Measurements from ENCODE around the gene TEF. TPM values are rescaled to one million over a fixed set of nuclear protein-coding genes. Genes with fewer than 3 reads are reported as not detected.

Gene TEF
- total and polyA plus RNA-seq, 2 experiments from 2014 or later: 2.3 to 7.2 TPM

GRCh38 chr22:41350087-41350486 lies 31.7 kb upstream of the TEF start:
- Histone ChIP-seq H3K36me3 (ENCODE audit: insufficient read depth) (peaks cover 26% of the 10 kb centered on the region), H3K27me3 (ENCODE audit: insufficient read depth) (no peaks in the 10 kb centered on the region), H3K27ac (ENCODE audit: low read depth) (0 out of 2 replicates have a peak overlapping the region, but pooled peaks have one; percentile 9), H4K20me1 (replicated peaks; ENCODE audit: insufficient read depth) (no peaks in the 10 kb centered on the region; the same call in 1 of the 2 replicates), H3K4me3 (no peak overlapping the region), H3K4me1 (ENCODE audit: insufficient read depth) (no peaks in the 10 kb centered on the region), H3K79me2 (replicated peaks; ENCODE audit: insufficient read depth) (no peaks in the 10 kb centered on the region), H3K4me2 (no peak overlapping the region), H3K9me2 (ENCODE audit: insufficient read depth) (no peaks in the 10 kb centered on the region), H3F3A (replicated peaks; ENCODE audit: low read depth) (0 out of 2 replicates have a peak, but pooled peaks cover 6% of the 10 kb centered on the region), H2AFZ (no peak overlapping the region)
- ATAC-seq: no peak
- TF ChIP-seq ZNF331 (CRISPR knock-in tag; IDR thresholded peaks at IDR 0.05; ENCODE audit: low read depth) (no peak), STAT1 (IDR thresholded peaks at IDR 0.05; ENCODE audit: unreplicated experiment) (no peak), REST (IDR thresholded peaks at IDR 0.05; ENCODE audit: unreplicated experiment) (no peak), JUNB (IDR thresholded peaks at IDR 0.05; ENCODE audit: unreplicated experiment) (no peak)
- DNase-seq (ENCODE audit: low spot score): no peak
- Mint-ChIP-seq H3K4me1 (no peaks in the 10 kb centered on the region), H3K36me3 (ENCODE audit: low read depth) (peaks cover 56% of the 10 kb centered on the region), H3K27ac (peak overlapping the region; percentile 7; the same call in 1 of the 2 replicates), H3K27me3 (ENCODE audit: insufficient read depth, low read depth, poor library complexity) (peaks cover 7% of the 10 kb centered on the region), H3K4me3 (no peak overlapping the region), H3K9me3 (no peaks in the 10 kb centered on the region)

GRCh38 chr22:41351011-41351410 lies 30.7 kb upstream of the TEF start:
- Histone ChIP-seq H3K27me3 (ENCODE audit: insufficient read depth) (no peaks in the 10 kb centered on the region), H3K9me2 (ENCODE audit: insufficient read depth) (no peaks in the 10 kb centered on the region), H3K79me2 (replicated peaks; ENCODE audit: insufficient read depth) (no peaks in the 10 kb centered on the region), H2AFZ (no peak overlapping the region), H3F3A (replicated peaks; ENCODE audit: low read depth) (0 out of 2 replicates have a peak, but pooled peaks cover 6% of the 10 kb centered on the region), H3K36me3 (ENCODE audit: insufficient read depth) (peaks cover 26% of the 10 kb centered on the region), H3K27ac (ENCODE audit: low read depth) (no peak overlapping the region), H3K4me2 (no peak overlapping the region), H4K20me1 (replicated peaks; ENCODE audit: insufficient read depth) (no peaks in the 10 kb centered on the region; the same call in 1 of the 2 replicates), H3K4me3 (no peak overlapping the region), H3K4me1 (ENCODE audit: insufficient read depth) (no peaks in the 10 kb centered on the region)
- Mint-ChIP-seq H3K36me3 (ENCODE audit: low read depth) (peaks cover 55% of the 10 kb centered on the region), H3K27me3 (ENCODE audit: insufficient read depth, low read depth, poor library complexity) (peaks cover 11% of the 10 kb centered on the region), H3K9me3 (no peaks in the 10 kb centered on the region), H3K4me1 (no peaks in the 10 kb centered on the region), H3K27ac (no peak overlapping the region; the same call in 1 of the 2 replicates), H3K4me3 (no peak overlapping the region)
- no peak for ATAC-seq
- no peak for DNase-seq (ENCODE audit: low spot score)
- no peak for TF ChIP-seq POLR2AphosphoS5 (IDR thresholded peaks at IDR 0.05; ENCODE audit: low read depth)
- TF ChIP-seq JUNB (IDR thresholded peaks at IDR 0.05; ENCODE audit: unreplicated experiment): no peak
- TF ChIP-seq CTCF (conservative IDR thresholded peaks at IDR 0.05; ENCODE audit: low read depth in 2 of 2): no peak
- no peak for TF ChIP-seq ZNF462 (CRISPR knock-in tag; IDR thresholded peaks at IDR 0.05)
- TF ChIP-seq ETS1 (IDR thresholded peaks at IDR 0.05): no peak
- TF ChIP-seq NANOG (IDR thresholded peaks at IDR 0.05; ENCODE audit: borderline replicate concordance): no peak
- no peak for TF ChIP-seq STAT1 (IDR thresholded peaks at IDR 0.05; ENCODE audit: unreplicated experiment)
